ENCODE data around the gene GDPGP1. TPM values are rescaled to one million over a fixed set of nuclear protein-coding genes. Genes with fewer than 3 reads are reported as not detected.
A peak's percentile ranks its signal among the peaks of the same experiment; 100 is the strongest.

GDPGP1 gene
- total RNA-seq, 4 donors from 2014 or later = 8.3 to 24.0 (median 19.6) TPM

GRCh38 chr15:90189781-90190467 is 44.1 kb upstream of the GDPGP1 start:
- Histone ChIP-seq H3K4me3 (no peak overlapping the region), H3K27ac (peak overlapping the region; percentile 78 to 93 (median 88)), H3K4me1 (peaks cover 3 to 74% (median 33%) of the 10 kb centered on the region in 4 donors), H3K27me3 (no peaks in the 10 kb centered on the region), H3K9me3 (no peaks in the 10 kb centered on the region), H3K36me3 (no peaks in the 10 kb centered on the region)
- DNase-seq = no peak
- TF ChIP-seq CTCF (IDR thresholded peaks at IDR 0.05) (no peak), POLR2A (IDR thresholded peaks at IDR 0.05) (no peak)

- H3K4me1 ChIP-seq = peaks cover 3 to 69% (median 33%) of the 10 kb centered on the region in 4 donors
These were observed 43.2 kb upstream of the GDPGP1 start for GRCh38 chr15:90190606-90191343.

DNA sequence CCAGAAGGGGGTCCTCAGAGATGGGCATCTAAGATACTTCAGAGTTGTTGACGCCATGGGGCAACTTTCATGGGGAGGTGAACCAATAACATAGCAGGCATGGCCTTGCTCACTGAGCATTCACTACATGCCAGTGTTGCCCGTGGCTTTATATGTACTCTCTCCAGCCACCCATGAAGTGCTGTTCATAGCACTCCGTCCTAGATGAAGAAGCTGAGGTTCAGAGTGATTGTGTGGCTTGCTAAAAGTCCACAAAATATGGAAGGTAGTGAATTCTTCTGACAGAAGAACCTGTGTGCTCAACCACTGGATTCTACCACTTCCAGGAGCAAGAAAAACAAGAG is 42.7 kb upstream of the GDPGP1 start:
- DNase-seq = no peak
- Histone ChIP-seq H3K4me3 (peak overlapping the region in 2 of 4 donors; percentile 3 to 24), H3K27me3 (no peaks in the 10 kb centered on the region), H3K9me3 (no peaks in the 10 kb centered on the region), H3K36me3 (no peaks in the 10 kb centered on the region), H3K27ac (peak overlapping the region; percentile 78 to 93 (median 88)), H3K4me1 (peaks cover 3 to 64% (median 31%) of the 10 kb centered on the region in 4 donors)
- no peak for TF ChIP-seq POLR2A (IDR thresholded peaks at IDR 0.05)
- TF ChIP-seq CTCF (IDR thresholded peaks at IDR 0.05) = no peak

More at GRCh38 chr15:90190606-90191343, 43.2 kb upstream of the GDPGP1 start:
- peak; percentile 85 to 95 (median 93) for DNase-seq
- H3K4me3 ChIP-seq = peak overlapping the region in 2 of 4 donors; percentile 3 to 24
- H3K9me3 ChIP-seq = no peaks in the 10 kb centered on the region
- peak overlapping the region; percentile 78 to 93 (median 88) for H3K27ac ChIP-seq
- H3K36me3 ChIP-seq = no peaks in the 10 kb centered on the region
- TF ChIP-seq CTCF (IDR thresholded peaks at IDR 0.05) (no peak), POLR2A (IDR thresholded peaks at IDR 0.05) (peak; percentile 20 to 31)
- no peaks in the 10 kb centered on the region for H3K27me3 ChIP-seq

GRCh38 chr15:90191794-90192509 is 42.1 kb upstream of the GDPGP1 start:
- TF ChIP-seq CTCF (IDR thresholded peaks at IDR 0.05) (no peak), POLR2A (IDR thresholded peaks at IDR 0.05) (peak; percentile 6 to 60)
- Histone ChIP-seq H3K27me3 (no peaks in the 10 kb centered on the region), H3K9me3 (no peaks in the 10 kb centered on the region), H3K4me1 (peaks cover 3 to 64% (median 30%) of the 10 kb centered on the region in 4 donors), H3K4me3 (peak overlapping the region in 2 of 4 donors; percentile 1 to 24), H3K27ac (peak overlapping the region; percentile 78 to 93 (median 88)), H3K36me3 (no peaks in the 10 kb centered on the region)
- DNase-seq = peak; percentile 89 to 94 (median 92)

- TF ChIP-seq CTCF (IDR thresholded peaks at IDR 0.05) = no peak
- no peak for TF ChIP-seq POLR2A (IDR thresholded peaks at IDR 0.05)
- Histone ChIP-seq H3K4me3 (no peak overlapping the region), H3K9me3 (no peaks in the 10 kb centered on the region), H3K27ac (peak overlapping the region; percentile 78 to 93 (median 88)), H3K36me3 (no peaks in the 10 kb centered on the region), H3K4me1 (peaks cover 3 to 58% (median 30%) of the 10 kb centered on the region in 4 donors), H3K27me3 (no peaks in the 10 kb centered on the region)
- DNase-seq = no peak
These were observed 40.8 kb upstream of the GDPGP1 start for GRCh38 chr15:90192961-90193786.
